Mucosa of descending colon (tissue), 3 donors: ENCODE results near the gene COX7A2L. TPM values are rescaled to one million over a fixed set of nuclear protein-coding genes. Genes with fewer than 3 reads are reported as not detected.

Experiments used
- ATAC-seq: fragments of 200-7000 bp; cut with Tn5 transposase; one replicate; pipeline ENCODE4 v1.9.1; 2020; ENCODE audit warnings: mild to moderate bottlenecking, moderate library complexity
- DNase-seq, 3 donors: peaks; one replicate each; pipeline ENCODE4 v3.0.0-alpha.2; 2020
- H3K36me3 ChIP-seq: fragments of 200-600 bp; one replicate; pipeline ENCODE4 v1.8.0; 2021; ENCODE audit warnings: low read depth, mild to moderate bottlenecking
- H3K4me1 ChIP-seq: fragments of 200-600 bp; one replicate; pipeline ENCODE4 v1.8.0; 2021; ENCODE audit warnings: low read depth, mild to moderate bottlenecking
- H3K4me3 ChIP-seq: fragments of 200-600 bp; one replicate; pipeline ENCODE4 v1.8.0; 2021; ENCODE audit warnings: mild to moderate bottlenecking
- H3K9me3 ChIP-seq: fragments of 200-600 bp; one replicate; pipeline ENCODE4 v1.8.0; 2021; ENCODE audit warnings: mild to moderate bottlenecking
- intact Hi-C, 2 donors: fragments of 100-400 bp; cut with DNase I in 1 of 2; cut with micrococcal nuclease in 1 of 2; formaldehyde crosslinking; loops; one replicate each; pipeline versions ENCODE4 v1.11.0 to v1.11.1; 2022; cut with DNase I, micrococcal nuclease
- total RNA-seq, 3 donors: library from RNA; stranded (reverse); fragmentation: NEBNext Ultra II Directional in 2 of 3; extraction: Animal tissue kit (Norgen Biotek cat#: 25700) in 2 of 3; gene quantifications; one replicate each; pipeline versions ENCODE4 v1.2.1 to v1.2.4, GENCODE V29; 2021 to 2023
- TF ChIP-seq, protein P1 (sequence below): fragments of 200-600 bp; IDR thresholded peaks from one replicate; pipeline ENCODE4 v1.8.0; 2022; ENCODE audit warnings: antibody characterized with exemption, mild to moderate bottlenecking
- donor health status: DM: no; HTN: no; CAD: no; lungs with moderate emphysema.
- donor health status: DM: no; HTN: no; CAD: no.
- donor health status: DM: no; HTN: yes; CAD: no.

Gene COX7A2L
- total RNA-seq, 3 donors from 2014 or later: 87.0 to 113 (median 108) TPM

DNA sequence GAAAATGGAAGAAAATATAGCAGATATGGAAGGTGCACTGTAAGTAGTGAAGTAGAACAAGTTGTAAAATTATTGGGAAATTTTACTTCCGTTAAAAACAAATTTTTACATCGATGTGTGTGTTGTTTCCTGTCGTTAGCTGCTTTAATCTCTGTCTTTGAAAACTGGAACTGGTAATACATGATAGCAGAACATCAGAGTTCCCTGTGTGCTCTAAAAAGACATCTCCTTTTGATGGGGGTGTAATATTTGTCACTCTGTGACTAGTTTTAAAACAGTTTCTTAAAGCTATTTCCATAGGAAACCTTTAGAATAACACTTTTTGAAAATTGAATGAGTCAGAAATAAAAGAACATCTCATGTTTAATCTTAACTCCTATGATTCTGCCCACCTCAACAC, 43.5 kb downstream of the COX7A2L start:
- intact Hi-C loops: no loop called here
- Histone ChIP-seq H3K4me3 (no peak overlapping the region), H3K36me3 (no peaks in the 10 kb centered on the region), H3K9me3 (no peaks in the 10 kb centered on the region), H3K4me1 (no peaks in the 10 kb centered on the region)
- no peak for ATAC-seq
- TF ChIP-seq, protein P1, sequence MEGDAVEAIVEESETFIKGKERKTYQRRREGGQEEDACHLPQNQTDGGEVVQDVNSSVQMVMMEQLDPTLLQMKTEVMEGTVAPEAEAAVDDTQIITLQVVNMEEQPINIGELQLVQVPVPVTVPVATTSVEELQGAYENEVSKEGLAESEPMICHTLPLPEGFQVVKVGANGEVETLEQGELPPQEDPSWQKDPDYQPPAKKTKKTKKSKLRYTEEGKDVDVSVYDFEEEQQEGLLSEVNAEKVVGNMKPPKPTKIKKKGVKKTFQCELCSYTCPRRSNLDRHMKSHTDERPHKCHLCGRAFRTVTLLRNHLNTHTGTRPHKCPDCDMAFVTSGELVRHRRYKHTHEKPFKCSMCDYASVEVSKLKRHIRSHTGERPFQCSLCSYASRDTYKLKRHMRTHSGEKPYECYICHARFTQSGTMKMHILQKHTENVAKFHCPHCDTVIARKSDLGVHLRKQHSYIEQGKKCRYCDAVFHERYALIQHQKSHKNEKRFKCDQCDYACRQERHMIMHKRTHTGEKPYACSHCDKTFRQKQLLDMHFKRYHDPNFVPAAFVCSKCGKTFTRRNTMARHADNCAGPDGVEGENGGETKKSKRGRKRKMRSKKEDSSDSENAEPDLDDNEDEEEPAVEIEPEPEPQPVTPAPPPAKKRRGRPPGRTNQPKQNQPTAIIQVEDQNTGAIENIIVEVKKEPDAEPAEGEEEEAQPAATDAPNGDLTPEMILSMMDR: no peak
- no peak for DNase-seq

DNA sequence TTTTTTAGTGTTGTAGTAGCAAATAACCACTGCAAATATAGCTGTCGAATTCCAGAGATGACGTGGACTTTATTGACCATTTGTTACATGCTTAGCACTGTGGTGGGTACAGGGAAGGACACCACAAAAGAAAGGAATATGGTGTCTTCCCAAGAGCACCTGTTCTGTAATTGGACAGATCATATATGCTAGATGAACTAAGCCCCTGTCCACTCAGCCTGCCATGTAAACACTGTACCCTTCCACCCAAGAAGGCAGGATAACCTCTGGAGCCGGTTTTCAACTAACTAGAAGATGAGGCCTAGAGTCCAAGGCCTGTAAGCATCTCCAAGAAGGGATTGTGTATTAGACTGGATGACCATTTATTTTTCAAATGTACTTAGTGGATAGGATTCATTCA, 44.1 kb downstream of the COX7A2L start:
- TF ChIP-seq, protein P1: no peak
- no peak overlapping the region for H3K4me3 ChIP-seq
- intact Hi-C loops: no loop called here
- no peaks in the 10 kb centered on the region for H3K36me3 ChIP-seq
- no peaks in the 10 kb centered on the region for H3K9me3 ChIP-seq
- ATAC-seq: no peak
- DNase-seq: no peak
- peaks cover under 1% of the 10 kb centered on the region for H3K4me1 ChIP-seq

DNA sequence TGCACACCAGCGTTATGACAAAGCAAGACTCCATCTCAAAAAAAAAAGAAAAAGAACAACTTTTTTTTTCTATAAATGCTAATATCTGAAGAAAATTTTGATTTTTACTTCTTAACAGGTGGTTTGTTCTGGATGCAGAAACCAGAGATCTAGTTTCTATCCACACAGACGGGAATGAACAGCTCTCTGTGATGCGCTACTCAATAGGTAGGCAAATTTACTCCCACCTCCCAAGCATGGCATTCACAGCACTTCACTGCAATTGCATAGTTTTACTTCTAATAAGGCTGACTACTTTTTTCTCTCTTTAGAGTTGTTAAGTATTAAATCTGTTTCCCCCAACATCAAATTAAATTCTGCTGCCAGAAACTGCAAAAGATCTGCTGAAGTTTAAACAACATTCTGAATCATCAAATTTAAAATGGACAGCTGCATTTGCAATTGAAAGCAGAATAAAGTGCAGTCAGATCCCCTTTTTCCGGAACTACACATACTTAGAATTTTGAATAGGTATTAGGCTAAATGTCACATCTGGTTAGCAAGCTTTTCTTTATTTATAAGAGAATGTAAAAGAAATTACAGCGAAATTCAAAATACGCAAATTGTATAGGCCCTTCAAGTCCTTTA, 45.1 kb downstream of the COX7A2L start:
- TF ChIP-seq, protein P1: no peak
- no peak overlapping the region for H3K4me3 ChIP-seq
- no peaks in the 10 kb centered on the region for H3K36me3 ChIP-seq
- H3K4me1 ChIP-seq: peaks cover 8% of the 10 kb centered on the region
- H3K9me3 ChIP-seq: no peaks in the 10 kb centered on the region
- DNase-seq: no peak
- intact Hi-C loops: no loop called here
- no peak for ATAC-seq

DNA sequence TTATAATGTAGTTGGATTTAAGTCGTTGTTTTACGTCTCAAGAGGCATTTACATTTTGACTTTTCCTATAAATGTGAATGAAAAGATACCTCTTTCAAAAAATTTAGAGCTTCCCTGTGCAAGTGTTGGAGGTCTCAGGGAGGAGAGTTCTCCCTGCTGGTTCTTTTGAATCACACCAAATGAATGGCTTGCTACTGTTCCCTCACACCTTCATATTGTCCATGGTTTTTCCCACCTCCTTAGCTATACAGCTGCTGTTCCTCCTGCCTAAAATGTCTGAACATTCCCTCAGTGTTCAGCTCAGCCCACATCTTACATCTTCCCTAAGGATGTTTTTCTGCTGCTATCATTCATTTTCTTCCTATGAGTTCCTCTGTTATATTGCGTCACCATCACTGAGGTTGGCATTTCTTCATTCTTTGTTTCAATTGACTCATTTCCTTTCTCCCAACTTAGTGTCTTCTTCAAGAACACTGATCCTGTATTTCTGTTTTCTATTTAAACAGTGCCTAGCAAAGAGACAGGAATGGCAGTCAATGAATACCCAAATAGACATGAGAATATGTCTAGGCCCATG, 46.0 kb downstream of the COX7A2L start:
- ATAC-seq (no peak), DNase-seq (no peak)
- H3K9me3 ChIP-seq: no peaks in the 10 kb centered on the region
- TF ChIP-seq, protein P1: no peak
- H3K36me3 ChIP-seq: no peaks in the 10 kb centered on the region
- H3K4me1 ChIP-seq: peaks cover 8% of the 10 kb centered on the region
- H3K4me3 ChIP-seq: no peak overlapping the region
- intact Hi-C loops: no loop called here

DNA sequence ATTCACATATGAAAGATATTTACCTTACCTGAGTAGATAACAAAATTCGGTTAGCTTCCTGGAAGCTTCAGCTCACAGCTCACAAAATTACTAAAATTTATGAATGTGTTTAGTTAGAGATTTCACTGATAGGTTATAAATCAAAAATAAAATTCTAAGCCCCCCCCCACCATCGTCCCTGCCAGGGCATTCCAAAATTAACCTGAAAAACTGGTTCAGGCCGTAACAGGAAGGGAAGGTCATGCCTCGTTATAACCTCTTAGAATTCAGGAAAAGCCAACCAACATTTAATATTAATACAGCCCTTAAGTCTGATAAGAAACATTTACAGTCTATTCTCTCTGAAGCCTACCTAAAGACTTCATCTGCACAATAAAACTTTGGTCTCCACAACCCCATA, 48.9 kb downstream of the COX7A2L start:
- DNase-seq (no peak), ATAC-seq (no peak)
- intact Hi-C loops: no loop called here
- H3K36me3 ChIP-seq: no peaks in the 10 kb centered on the region
- TF ChIP-seq, protein P1: no peak
- H3K4me1 ChIP-seq: peaks cover 8% of the 10 kb centered on the region
- no peaks in the 10 kb centered on the region for H3K9me3 ChIP-seq
- no peak overlapping the region for H3K4me3 ChIP-seq
